HG03521 (cell line): Measurements from ENCODE around the gene ZBED4.
A peak's percentile ranks its signal among the peaks of the same experiment; 100 is the strongest.

Experiments
- ATAC-seq: cut with Tn5 transposase; IDR thresholded peaks from one replicate; pipeline ENCODE4 v1.9.1; 2021; ENCODE audit warnings: mild to moderate bottlenecking, moderate library complexity; ENCODE audit not compliant: unreplicated experiment

The ZBED4 gene

GRCh38 chr22:49918911-49919881 lies 65.6 kb downstream of the ZBED4 start:
- ATAC-seq: peak; percentile 1

- ATAC-seq: no peak
Observed at GRCh38 chr22:49920859-49921258, 67.2 kb downstream of the ZBED4 start.

- ATAC-seq: no peak
Observed at GRCh38 chr22:49921508-49922278, 68.0 kb downstream of the ZBED4 start.

- no peak for ATAC-seq
Observed at GRCh38 chr22:49922484-49922883, 68.8 kb downstream of the ZBED4 start.

GRCh38 chr22:49922926-49923325 lies 69.3 kb downstream of the ZBED4 start:
- ATAC-seq: no peak

- ATAC-seq: no peak
Observed at GRCh38 chr22:49923445-49923844, 69.8 kb downstream of the ZBED4 start.

GRCh38 chr22:49924113-49924833 lies 70.6 kb downstream of the ZBED4 start:
- no peak for ATAC-seq

GRCh38 chr22:49925525-49926128 lies 72.0 kb downstream of the ZBED4 start:
- ATAC-seq: no peak

- no peak for ATAC-seq
Observed at GRCh38 chr22:49926916-49927315, 73.3 kb downstream of the ZBED4 start.

- no peak for ATAC-seq
Observed at GRCh38 chr22:49927483-49928184, 74.0 kb downstream of the ZBED4 start.

GRCh38 chr22:49928185-49928495 lies 74.5 kb downstream of the ZBED4 start:
- ATAC-seq: no peak

GRCh38 chr22:49928555-49929210 lies 75.0 kb downstream of the ZBED4 start:
- ATAC-seq: no peak

- ATAC-seq: no peak
Observed at GRCh38 chr22:49929211-49929979, 75.8 kb downstream of the ZBED4 start.

GRCh38 chr22:49929994-49930575 lies 76.4 kb downstream of the ZBED4 start:
- no peak for ATAC-seq

GRCh38 chr22:49930596-49931412 lies 77.2 kb downstream of the ZBED4 start:
- ATAC-seq: no peak

GRCh38 chr22:49933236-49934159 lies 79.9 kb downstream of the ZBED4 start:
- ATAC-seq: no peak
